ENCODE results near the gene DIP2C. TPM values are rescaled to one million over a fixed set of nuclear protein-coding genes. Genes with fewer than 3 reads are reported as not detected.

The DIP2C gene
- total and polyA plus RNA-seq, 2 donors (not counting 1 experiment from before 2014, with no cell fraction given) = 1.3 to 1.9 TPM

DNA sequence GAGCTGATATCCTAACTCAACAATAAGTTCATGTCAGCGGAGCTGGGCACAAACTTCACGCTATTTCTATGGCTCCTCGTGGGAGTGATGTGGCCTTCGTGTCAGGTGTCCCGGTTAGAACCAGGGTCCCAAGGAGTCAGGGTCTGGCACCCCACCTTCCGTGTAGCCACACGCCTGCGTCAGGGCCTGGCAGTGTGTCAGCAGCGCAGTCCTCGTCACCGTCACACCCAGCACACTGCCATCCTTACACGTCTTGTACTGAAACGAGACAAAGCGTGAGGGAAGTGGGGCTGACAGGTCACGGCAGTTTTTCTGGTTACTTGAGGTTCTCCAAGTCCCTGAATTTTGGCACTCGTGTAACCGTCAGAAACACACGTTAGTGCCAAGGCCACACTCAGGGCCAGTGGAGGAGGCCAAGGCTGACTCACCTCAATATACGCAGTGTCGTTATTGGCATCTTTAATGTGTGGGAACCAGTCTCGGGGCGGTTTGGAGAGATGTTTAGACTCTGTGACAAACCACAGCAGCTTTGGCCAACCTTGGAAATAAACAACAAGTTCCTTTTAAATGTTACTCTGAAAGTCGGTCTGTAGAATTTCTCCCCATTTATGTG, 299.5 kb downstream of the DIP2C start:
- ATAC-seq (ENCODE audit: low read depth) (no peak), DNase-seq (no peak)
- no peak overlapping the region for H3K27ac Mint-ChIP-seq
- POLR2A ChIA-PET = no interaction called here
- no peak overlapping the region for H3K4me3 Mint-ChIP-seq
- no peak overlapping the region for H3K4me3 ChIP-seq (ENCODE audit: control extremely low read depth in 1 of 5, extremely low read depth in 1 of 5, insufficient read depth in 1 of 5, low read depth in 2 of 5, low read length in 4 of 5)
- TF ChIP-seq, protein P1, sequence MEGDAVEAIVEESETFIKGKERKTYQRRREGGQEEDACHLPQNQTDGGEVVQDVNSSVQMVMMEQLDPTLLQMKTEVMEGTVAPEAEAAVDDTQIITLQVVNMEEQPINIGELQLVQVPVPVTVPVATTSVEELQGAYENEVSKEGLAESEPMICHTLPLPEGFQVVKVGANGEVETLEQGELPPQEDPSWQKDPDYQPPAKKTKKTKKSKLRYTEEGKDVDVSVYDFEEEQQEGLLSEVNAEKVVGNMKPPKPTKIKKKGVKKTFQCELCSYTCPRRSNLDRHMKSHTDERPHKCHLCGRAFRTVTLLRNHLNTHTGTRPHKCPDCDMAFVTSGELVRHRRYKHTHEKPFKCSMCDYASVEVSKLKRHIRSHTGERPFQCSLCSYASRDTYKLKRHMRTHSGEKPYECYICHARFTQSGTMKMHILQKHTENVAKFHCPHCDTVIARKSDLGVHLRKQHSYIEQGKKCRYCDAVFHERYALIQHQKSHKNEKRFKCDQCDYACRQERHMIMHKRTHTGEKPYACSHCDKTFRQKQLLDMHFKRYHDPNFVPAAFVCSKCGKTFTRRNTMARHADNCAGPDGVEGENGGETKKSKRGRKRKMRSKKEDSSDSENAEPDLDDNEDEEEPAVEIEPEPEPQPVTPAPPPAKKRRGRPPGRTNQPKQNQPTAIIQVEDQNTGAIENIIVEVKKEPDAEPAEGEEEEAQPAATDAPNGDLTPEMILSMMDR (IDR thresholded peaks at IDR 0.05) = no peak
- no peak for TF ChIP-seq EZH2 (IDR thresholded peaks at IDR 0.05; ENCODE audit: borderline replicate concordance, insufficient read depth, low read depth, low read length, poor library complexity, severe bottlenecking)
- no peak overlapping the region for H3K27ac ChIP-seq (ENCODE audit: low read length in 2 of 2)
- no peak overlapping the region for H3K9ac ChIP-seq (ENCODE audit: low read length)
- H3K9me3 ChIP-seq (ENCODE audit: control extremely low read depth in 1 of 3, control insufficient read depth in 2 of 3, insufficient read depth in 1 of 3, low read length in 2 of 3) = no peaks in the 10 kb centered on the region
- CTCF ChIA-PET = no interaction called here
- WGBS (ENCODE audit: insufficient coverage) = 97% methylated on average over 23 of the region's 23 CpGs
- H3K79me2 ChIP-seq (ENCODE audit: control insufficient read depth, insufficient read depth, low read length) = no peaks in the 10 kb centered on the region
- H3K9me3 Mint-ChIP-seq (ENCODE audit: insufficient read depth) = no peaks in the 10 kb centered on the region
- H3K4me2 ChIP-seq (replicated peaks; ENCODE audit: low read depth, low read length, poor library complexity, severe bottlenecking) = no peak overlapping the region
- H3K4me1 Mint-ChIP-seq = no peaks in the 10 kb centered on the region
- peaks cover 0 to 1% (median 0%) of the 10 kb centered on the region in 4 experiments for H3K27me3 ChIP-seq (replicated peaks in 1 of 4; ENCODE audit: control extremely low read depth in 1 of 4, control insufficient read depth in 3 of 4, insufficient read depth in 4 of 4, low read length in 3 of 4)
- no peak overlapping the region for H2AFZ ChIP-seq (ENCODE audit: insufficient read depth, low read depth, low read length, poor library complexity, severe bottlenecking)
- no peaks in the 10 kb centered on the region for H3K27me3 Mint-ChIP-seq
- no peaks in the 10 kb centered on the region for H4K20me1 ChIP-seq (ENCODE audit: control insufficient read depth, insufficient read depth, low read length, poor library complexity, severe bottlenecking)
- H3K4me1 ChIP-seq (ENCODE audit: control insufficient read depth in 2 of 2, insufficient read depth in 2 of 2, low read length in 2 of 2) = no peaks in the 10 kb centered on the region
- H3K36me3 ChIP-seq (replicated peaks in 1 of 2; ENCODE audit: control extremely low read depth in 1 of 2, control insufficient read depth in 1 of 2, extremely low read depth in 1 of 2, insufficient read depth in 2 of 2, low read length in 1 of 2) = no peaks in the 10 kb centered on the region
- intact Hi-C loops (cut with micrococcal nuclease) = no loop called here

DNA sequence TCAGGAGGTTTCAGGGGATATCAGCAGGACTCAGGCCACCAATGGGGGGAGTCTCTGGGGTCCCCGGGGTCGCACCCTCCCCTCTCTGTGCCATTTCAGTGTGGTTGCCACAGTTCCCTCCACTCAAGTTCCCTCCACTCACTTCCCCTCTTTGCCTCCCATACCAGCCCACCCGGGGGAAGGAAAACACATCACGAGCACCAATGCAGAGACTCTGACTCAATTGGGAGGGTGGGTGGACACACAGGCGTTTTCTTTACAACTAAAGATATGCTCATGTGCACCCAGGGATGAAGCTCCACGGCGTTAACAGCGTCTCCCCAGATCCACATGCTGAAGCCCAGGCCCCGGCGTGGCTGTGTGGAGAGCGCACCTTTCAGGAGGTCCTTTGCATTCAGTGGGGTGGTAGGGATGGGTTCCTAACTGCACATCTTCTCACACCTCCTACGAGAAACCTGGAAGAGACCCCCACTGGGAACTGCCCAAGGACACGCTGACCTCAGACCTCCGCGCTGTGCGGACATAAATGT, 300.1 kb downstream of the DIP2C start:
- H3K4me1 Mint-ChIP-seq = no peaks in the 10 kb centered on the region

More for the DNA sequence above, 300.1 kb downstream of the DIP2C start:
- Histone ChIP-seq H3K4me2 (replicated peaks; ENCODE audit: low read depth, low read length, poor library complexity, severe bottlenecking) (no peak overlapping the region), H3K9me3 (ENCODE audit: control extremely low read depth in 1 of 3, control insufficient read depth in 2 of 3, insufficient read depth in 1 of 3, low read length in 2 of 3) (no peaks in the 10 kb centered on the region), H3K4me1 (ENCODE audit: control insufficient read depth in 2 of 2, insufficient read depth in 2 of 2, low read length in 2 of 2) (no peaks in the 10 kb centered on the region), H3K79me2 (ENCODE audit: control insufficient read depth, insufficient read depth, low read length) (no peaks in the 10 kb centered on the region), H4K20me1 (ENCODE audit: control insufficient read depth, insufficient read depth, low read length, poor library complexity, severe bottlenecking) (no peaks in the 10 kb centered on the region), H3K36me3 (replicated peaks in 1 of 2; ENCODE audit: control extremely low read depth in 1 of 2, control insufficient read depth in 1 of 2, extremely low read depth in 1 of 2, insufficient read depth in 2 of 2, low read length in 1 of 2) (no peaks in the 10 kb centered on the region), H2AFZ (ENCODE audit: insufficient read depth, low read depth, low read length, poor library complexity, severe bottlenecking) (no peak overlapping the region), H3K4me3 (ENCODE audit: control extremely low read depth in 1 of 5, extremely low read depth in 1 of 5, insufficient read depth in 1 of 5, low read depth in 2 of 5, low read length in 4 of 5) (no peak overlapping the region), H3K27ac (ENCODE audit: low read length in 2 of 2) (no peak overlapping the region), H3K27me3 (replicated peaks in 1 of 4; ENCODE audit: control extremely low read depth in 1 of 4, control insufficient read depth in 3 of 4, insufficient read depth in 4 of 4, low read length in 3 of 4) (peaks cover 0 to 2% (median 0%) of the 10 kb centered on the region in 4 experiments), H3K9ac (ENCODE audit: low read length) (no peak overlapping the region)
- intact Hi-C loops (cut with micrococcal nuclease) = no loop called here
- CTCF ChIA-PET = no interaction called here
- POLR2A ChIA-PET = no interaction called here
- Mint-ChIP-seq H3K27ac (no peak overlapping the region), H3K9me3 (ENCODE audit: insufficient read depth) (no peaks in the 10 kb centered on the region), H3K27me3 (no peaks in the 10 kb centered on the region), H3K4me3 (no peak overlapping the region)
- no peak for ATAC-seq (ENCODE audit: low read depth)
- TF ChIP-seq, protein P1 (IDR thresholded peaks at IDR 0.05) = no peak
- no peak for TF ChIP-seq EZH2 (IDR thresholded peaks at IDR 0.05; ENCODE audit: borderline replicate concordance, insufficient read depth, low read depth, low read length, poor library complexity, severe bottlenecking)
- DNase-seq = no peak
- 95% methylated on average over 7 of the region's 16 CpGs for whole genome bisulfite sequencing (ENCODE audit: insufficient coverage)
